Renal pelvis (tissue), 12 donors: Measurements from ENCODE around the gene KLRC2. TPM values are rescaled to one million over a fixed set of nuclear protein-coding genes. Genes with fewer than 3 reads are reported as not detected.
"Not testable (repeated sequence)": the region's sequence is repeated elsewhere in the genome, so short reads cannot be mapped to it uniquely, and the experiment has no call there.

Experiments used
- DNase-seq: peaks from one replicate; pipeline ENCODE4 v3.0.0-alpha.2; 2013
- long read RNA-seq, 16 experiments: transcript quantifications; one replicate each; lab custom pipeline, GENCODE V29; 2026
- polyA plus RNA-seq, 3 donors: library from polyadenylated mRNA; unstranded; fragments of 120-200 nt; gene quantifications; one replicate each; pipeline ENCODE4 v1.2.1, GENCODE V29; 2013; ENCODE audit not compliant: insufficient read length in 3 of 3

Gene KLRC2
- polyA plus RNA-seq = under 1 TPM in 1 of 3 donors, not detected in 2; 0.31 TPM
- long read RNA-seq, donor 1 = 0 reads
- long read RNA-seq, donor 2 = 0 reads
- long read RNA-seq, donor 3 = 0 reads
- long read RNA-seq, donor 4 = 0 reads
- long read RNA-seq, donor 5 = 0 reads
- long read RNA-seq, donor 6 = 0 reads
- long read RNA-seq, donor 7 = 0 reads
- long read RNA-seq, donor 8 = 0 reads
- long read RNA-seq, donor 9 = 0 reads
- long read RNA-seq, donor 10 = 0 reads
- long read RNA-seq, donor 11 = 0 reads
- long read RNA-seq, donor 12 = 0 reads
- long read RNA-seq, donor 13 = 0 reads
- long read RNA-seq, donor 14 = 0 reads
- long read RNA-seq, donor 15 = 0 reads
- long read RNA-seq, donor 16 = 0 reads

- not testable (repeated sequence) for DNase-seq
These were observed at the start of gene KLRC2 for GRCh38 chr12:10435816-10436215. Gene KLRC2, minus strand, starts transcription at chr12:10436010. Its CDS starts 24 bp downstream, at chr12:10435986.

- DNase-seq = not testable (repeated sequence)
These were observed 46.1 kb upstream of the KLRC2 start for GRCh38 chr12:10481901-10482300.

- not testable (repeated sequence) for DNase-seq
These were observed 37.0 kb upstream of the KLRC2 start for GRCh38 chr12:10472808-10473207.

- no peak for DNase-seq
These were observed 33.9 kb upstream of the KLRC2 start for GRCh38 chr12:10469701-10470100.

- DNase-seq = no peak
These were observed 30.5 kb upstream of the KLRC2 start for GRCh38 chr12:10466311-10466710.

- DNase-seq = no peak
These were observed 21.9 kb upstream of the KLRC2 start for GRCh38 chr12:10457760-10458159.

- no peak for DNase-seq
These were observed 21.0 kb upstream of the KLRC2 start for GRCh38 chr12:10456856-10457255.

GRCh38 chr12:10455766-10456165, 20.0 kb upstream of the KLRC2 start:
- DNase-seq = no peak

GRCh38 chr12:10454531-10454930, 18.7 kb upstream of the KLRC2 start:
- DNase-seq = no peak

GRCh38 chr12:10453156-10453555, 17.3 kb upstream of the KLRC2 start, which contains the start of gene KLRC1:
Gene KLRC1, minus strand, starts transcription at chr12:10453377. Its CDS starts 2,221 bp downstream, at chr12:10451156.
- no peak for DNase-seq

GRCh38 chr12:10448236-10448635, 12.4 kb upstream of the KLRC2 start:
- DNase-seq = no peak

- not testable (repeated sequence) for DNase-seq
These were observed 10.2 kb upstream of the KLRC2 start for GRCh38 chr12:10446052-10446451.

- not testable (repeated sequence) for DNase-seq
These were observed 5.3 kb upstream of the KLRC2 start for GRCh38 chr12:10441144-10441543.

GRCh38 chr12:10439608-10440274, 3.9 kb upstream of the KLRC2 start:
- not testable (repeated sequence) for DNase-seq

- DNase-seq = not testable (repeated sequence)
These were observed 1.8 kb upstream of the KLRC2 start for GRCh38 chr12:10437601-10438000.

GRCh38 chr12:10430623-10431022, 5.2 kb downstream of the KLRC2 start:
- not testable (repeated sequence) for DNase-seq

- not testable (repeated sequence) for DNase-seq
These were observed 9.9 kb downstream of the KLRC2 start for GRCh38 chr12:10425938-10426337.

GRCh38 chr12:10424260-10424899, 11.4 kb downstream of the KLRC2 start:
- DNase-seq = not testable (repeated sequence)

GRCh38 chr12:10422159-10422558, 13.7 kb downstream of the KLRC2 start:
- DNase-seq = not testable (repeated sequence)

GRCh38 chr12:10420334-10420733, 15.5 kb downstream of the KLRC2 start, which contains the start of gene KLRC3:
Gene KLRC3, minus strand, starts transcription at chr12:10420595. Its CDS starts 45 bp downstream, at chr12:10420550.
- DNase-seq = not testable (repeated sequence)

GRCh38 chr12:10409392-10409791, 26.4 kb downstream of the KLRC2 start, which contains the start of gene KLRC4:
Gene KLRC4, minus strand, starts transcription at chr12:10409757. Its CDS starts 182 bp downstream, at chr12:10409575.
- DNase-seq = no peak

- DNase-seq = no peak
These were observed 27.0 kb downstream of the KLRC2 start for GRCh38 chr12:10408842-10409241.
